K562 (cell line): ENCODE results near the gene DPAGT1. TPM values are rescaled to one million over a fixed set of nuclear protein-coding genes. Genes with fewer than 3 reads are reported as not detected.
A peak's percentile ranks its signal among the peaks of the same experiment; 100 is the strongest.

Experiments
- ATAC-seq: fragments of 200-7000 bp; cut with Tn5 transposase; 3 replicates; pipeline ENCODE4 v1.9.1; 2020; ENCODE audit warnings: moderate library complexity
- BruUV-seq: library from RNA; stranded (reverse); fragments of 400-500 nt; replicated peaks from 2 replicates; lab custom pipeline; 2021; lab: Mats Ljungman, UMichigan
- CTCF ChIA-PET: fragments of 300-600 bp; formaldehyde crosslinking; extraction: SDS; loops from one replicate; lab custom pipeline; 2021; ENCODE audit warnings: low intra/inter-chr PET ratio; lab: Yijun Ruan, JAX
- POLR2A ChIA-PET: fragments of 300-600, 350-650 bp; sonication (Branson Sonifier 250); formaldehyde crosslinking; extraction: SDS; loops from one replicate; lab custom pipeline; 2021; ENCODE audit warnings: antibody characterized with exemption, inconsistent platforms; lab: Yijun Ruan, JAX
- DNase-seq, 4 experiments: peaks; one replicate each; pipeline versions ENCODE4 v3.0.0 to v3.0.0-alpha.2; 2011 to 2018; ENCODE audit warnings: low spot score in 3 of 4, mixed read lengths in 3 of 4; ENCODE audit errors: extremely low read depth in 1 of 4
- FAIRE-seq: peaks from 2 replicates; lab custom pipeline; 2011; peaks lifted over from hg19 to GRCh38; lab: Jason Lieb, UNC
- H2AFZ ChIP-seq: 2 replicates; pipeline ENCODE4 v1.6.0; 2011; ENCODE audit warnings: low read depth, low read length, control low read depth, inconsistent platforms
- H3K27ac ChIP-seq: fragments of 200-600 bp; 3 replicates; pipeline ENCODE4 v1.8.0; 2011; ENCODE audit warnings: low read depth, mild to moderate bottlenecking, control low read depth, inconsistent platforms, low read length, moderate library complexity, mixed read lengths; ENCODE audit errors: extremely low read depth
- H3K27me3 ChIP-seq, 2 experiments: fragments of 300-600 bp in 1 of 2; 2 replicates in 1 of 2; 3 replicates in 1 of 2; pipeline versions ENCODE4 v1.6.0 to v1.8.0; 2011; ENCODE audit warnings: inconsistent platforms in 2 of 2, low read length in 2 of 2, mild to moderate bottlenecking in 1 of 2, mixed read lengths in 1 of 2, moderate library complexity in 1 of 2; ENCODE audit not compliant: control insufficient read depth in 2 of 2, insufficient read depth in 2 of 2
- H3K36me3 ChIP-seq: fragments of 300-600 bp; 3 replicates; pipeline ENCODE4 v1.8.0; 2011; ENCODE audit warnings: mild to moderate bottlenecking, low read length, inconsistent platforms; ENCODE audit not compliant: control insufficient read depth, insufficient read depth
- H3K4me1 ChIP-seq, 2 experiments: fragments of 200-600 bp in 1 of 2; replicated peaks in 1 of 2; 2 replicates in 1 of 2; 3 replicates in 1 of 2; pipeline versions ENCODE4 v1.5.1 to v1.8.0; 2011; ENCODE audit warnings: inconsistent platforms in 2 of 2, low read length in 2 of 2, mild to moderate bottlenecking in 1 of 2, mixed read lengths in 1 of 2, moderate library complexity in 1 of 2; ENCODE audit not compliant: control insufficient read depth in 2 of 2, insufficient read depth in 2 of 2
- H3K4me2 ChIP-seq: 2 replicates; pipeline ENCODE4 v1.6.1; 2011; ENCODE audit warnings: low read length, control low read depth, inconsistent platforms, mixed read lengths; ENCODE audit not compliant: insufficient read depth
- H3K4me3 ChIP-seq: fragments of 200-600 bp; sonication (generic), shearing (Covaris generic); 2 replicates; pipeline ENCODE4 v1.5.1; 2016; ENCODE audit warnings: control low read depth, inconsistent platforms
- H3K79me2 ChIP-seq: fragments of 200-600 bp; 3 replicates; pipeline ENCODE4 v1.8.0; 2011; ENCODE audit warnings: low read length, inconsistent platforms; ENCODE audit not compliant: control insufficient read depth, insufficient read depth
- H3K9ac ChIP-seq, 2 experiments: 2 replicates each; pipeline versions ENCODE4 v1.6.0 to v1.6.1; 2011; ENCODE audit warnings: low read depth in 2 of 2, low read length in 2 of 2, control low read depth in 1 of 2, inconsistent platforms in 1 of 2, mild to moderate bottlenecking in 1 of 2, mixed read lengths in 1 of 2; ENCODE audit not compliant: insufficient read depth in 1 of 2
- H3K9me1 ChIP-seq: one replicate; pipeline ENCODE4 v1.6.0; 2011; ENCODE audit warnings: inconsistent platforms, mild to moderate bottlenecking, low read length, moderate library complexity; ENCODE audit not compliant: control insufficient read depth, insufficient read depth
- H3K9me3 ChIP-seq: replicated peaks from 2 replicates; pipeline ENCODE4 v1.5.1; 2011; ENCODE audit warnings: low read depth, low read length, inconsistent platforms; ENCODE audit not compliant: control insufficient read depth, insufficient read depth
- H4K20me1 ChIP-seq: replicated peaks from 2 replicates; pipeline ENCODE4 v1.6.1; 2011; ENCODE audit warnings: low read length, inconsistent platforms, mixed read lengths; ENCODE audit not compliant: control insufficient read depth, insufficient read depth
- ARID3B ChIP-seq: fragments of 250-450 bp; sonication (Bioruptor Pico); IDR thresholded peaks from 2 replicates; pipeline ENCODE4 v1.4.0; 2020; ENCODE audit warnings: borderline replicate concordance
- GTF2F1 ChIP-seq: IDR thresholded peaks from 2 replicates; pipeline ENCODE4 v1.6.1; 2011; ENCODE audit warnings: low read depth, low read length, improper control_type of control experiment
- HDAC2 ChIP-seq: fragments of 450-650 bp; IDR thresholded peaks from 2 replicates; pipeline ENCODE4 v1.6.1; 2016; ENCODE audit warnings: mild to moderate bottlenecking
- KLF1 ChIP-seq: fragments of 450-650 bp; IDR thresholded peaks from 2 replicates; pipeline ENCODE4 v1.6.1; 2016; ENCODE audit warnings: missing genetic modification characterization, missing compliant biosample characterization
- PBX2 ChIP-seq, 2 experiments: IDR thresholded peaks in 1 of 2; conservative IDR thresholded peaks in 1 of 2; 2 replicates each; pipeline ENCODE4 v1.6.1; 2016; ENCODE audit warnings: low read depth in 2 of 2, mild to moderate bottlenecking in 1 of 2, missing compliant biosample characterization in 1 of 2, missing genetic modification characterization in 1 of 2, moderate library complexity in 1 of 2
- PML ChIP-seq: IDR thresholded peaks from 2 replicates; pipeline ENCODE4 v1.6.1; 2012; ENCODE audit warnings: low read length, inconsistent platforms
- ZNF239 ChIP-seq: fragments of 250-450 bp; sonication (Bioruptor Pico); IDR thresholded peaks from 2 replicates; pipeline ENCODE4 v1.4.0; 2020; ENCODE audit warnings: mild to moderate bottlenecking
- ZNF395 ChIP-seq: fragments of 200-800 bp; sonication (Bioruptor generic); IDR thresholded peaks from 2 replicates; pipeline ENCODE4 v1.6.1; 2017; ENCODE audit warnings: missing genetic modification characterization, missing compliant biosample characterization
- WGBS: fragments of 100-300 bp; shearing (Covaris generic); methylation state at CpG from one replicate; pipeline ENCODE4 v1.1.6; 2016; ENCODE audit warnings: low coverage, mixed read lengths; ENCODE audit not compliant: insufficient coverage; ENCODE audit errors: missing lambda C conversion rate; 5-methylcytosine and 5-hydroxymethylcytosine counted together
- in situ Hi-C: fragments of 300-500 bp; cut with MboI; formaldehyde crosslinking; loops from 4 replicates; pipeline ENCODE4 v1.15.0; 2018; ENCODE audit warnings: inconsistent platforms, mixed read lengths
- intact Hi-C: fragments of 100-400 bp; cut with micrococcal nuclease; formaldehyde crosslinking; loops from 2 replicates; pipeline ENCODE4 v1.14.2; 2022
- polyA plus RNA-seq, 8 experiments: library from polyadenylated mRNA; depleted of rRNA in 4 of 8; stranded (reverse) in 5 of 8; unstranded in 3 of 8; fragments of >200 nt; fragmentation: Nextera tagmentation in 2 of 8; fragmentation: Illumina TruSeq in 1 of 8; extraction: Ambion mirVana in 2 of 8; extraction: Trizol in 1 of 8; gene quantifications; 2 replicates each; pipeline versions ENCODE4 v1.2.1 to v1.2.3, GENCODE V29; 2011 to 2014; ENCODE audit warnings: inconsistent platforms in 1 of 8, missing spikeins in 1 of 8
- total RNA-seq, 7 experiments: library from RNA; depleted of rRNA in 6 of 7; stranded (reverse); fragments of >200 nt in 6 of 7; fragmentation: Illumina TruSeq in 2 of 7; extraction: Trizol in 2 of 7; gene quantifications; 2 replicates each; pipeline versions ENCODE4 v1.2.1 to v1.2.3, GENCODE V29; 2011 to 2021; ENCODE audit warnings: low replicate concordance in 1 of 7
- TF ChIP-seq, protein P1 (sequence below): fragments of 250-450 bp; sonication (Bioruptor Pico); IDR thresholded peaks from 2 replicates; pipeline ENCODE4 v1.8.0; 2021; ENCODE audit warnings: moderate library complexity, mild to moderate bottlenecking, inconsistent platforms
- TF ChIP-seq, protein P2 (sequence below): fragments of 450-650 bp; IDR thresholded peaks from 2 replicates; pipeline ENCODE4 v1.6.1; 2016; ENCODE audit warnings: mild to moderate bottlenecking

DPAGT1 gene
- total and polyA plus RNA-seq, 9 of the 15 experiments (the other 6 are each of a cell fraction or from before 2014, with no cell fraction given): 29.9 to 135 (median 85.0) TPM

DNA sequence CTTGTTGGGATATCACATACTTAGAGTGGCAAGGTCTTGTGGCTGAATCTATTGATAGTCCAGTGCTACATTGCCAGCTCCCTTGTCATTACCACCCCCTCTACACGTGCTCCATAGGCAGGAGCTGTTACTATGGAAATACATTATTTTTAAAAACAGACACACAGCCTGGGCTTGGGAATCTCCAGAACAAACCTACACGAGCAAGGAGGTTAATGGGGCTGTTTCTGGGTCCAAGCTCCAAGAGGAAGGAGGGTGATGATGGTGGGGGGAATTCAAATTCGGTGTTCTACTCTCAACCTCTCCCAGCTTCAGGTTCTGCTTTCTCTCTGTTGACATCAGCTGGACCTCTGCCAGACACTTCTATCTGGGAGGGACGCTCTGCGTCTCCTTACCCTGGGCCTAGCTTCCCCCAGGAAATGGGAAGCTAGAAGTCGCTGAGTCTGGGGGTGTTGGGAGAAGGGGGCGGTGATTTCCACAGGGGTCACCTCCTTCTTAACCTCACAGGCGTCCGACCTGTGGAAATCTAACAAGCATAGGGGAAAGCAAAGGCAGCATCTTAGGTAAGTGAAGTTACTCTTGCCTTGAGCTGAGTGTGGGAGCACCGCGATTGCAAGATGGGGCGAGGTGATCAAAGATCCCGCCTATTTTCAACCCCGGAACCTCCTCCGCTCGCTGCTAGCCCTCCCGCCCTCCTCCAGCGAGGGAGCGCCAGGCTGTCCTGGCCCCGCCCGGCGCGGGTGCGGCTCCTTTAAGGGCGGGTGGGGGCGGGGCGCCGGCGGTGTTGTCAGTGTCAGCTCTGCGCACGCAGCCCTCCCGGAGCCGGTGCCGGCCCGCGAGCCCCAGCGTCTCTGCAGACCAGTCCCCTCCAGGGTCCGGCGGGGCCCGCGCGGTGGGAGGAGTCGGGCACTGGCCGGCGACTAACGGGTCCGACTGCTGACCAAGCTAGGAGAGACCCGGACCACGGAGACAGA, 5.2 kb upstream of the DPAGT1 start, which contains the start of gene C2CD2L:
TSS of gene C2CD2L (plus strand) at position 781 of the 974 bp plus-strand sequence. CDS start 398 bp downstream, outside the sequence.
- peaks cover 31% of the 10 kb centered on the region; the same call in 2 of the 3 replicates for H3K36me3 ChIP-seq
- H3K9me3 ChIP-seq: no peaks in the 10 kb centered on the region
- 1% methylated on average over 20 of the region's 49 CpGs for WGBS
- H3K4me3 ChIP-seq: peak within 1 kb of the TSS; percentile 94
- ATAC-seq (peak; percentile 91), FAIRE-seq (peak; percentile 78), DNase-seq (peak; percentile 94 to 98 (median 96))
- H2AFZ ChIP-seq: peak within 1 kb of the TSS; percentile 81
- H3K9me1 ChIP-seq: no peaks in the 10 kb centered on the region
- ChIA-PET CTCF (interaction anchor here (1.0 to 1.2 kb wide), 2 partner anchors 90 to 217 kb away, joined by 3 read pairs; no protein-coding TSS in a partner anchor), POLR2A (interaction anchor here (0.6 to 5.8 kb wide), 26 partner anchors 9 to 759 kb away, joined by 3 to 75 read pairs (median 4); partner anchors contain the start of genes HMBS, RPS25 and TRAPPC4)
- H4K20me1 ChIP-seq: peaks cover 16% of the 10 kb centered on the region
- no peaks in the 10 kb centered on the region for H3K27me3 ChIP-seq
- peaks cover 48% of the 10 kb centered on the region for H3K79me2 ChIP-seq
- TSS peak; percentile 69 for BruUV-seq
- peak within 1 kb of the TSS; percentile 83 for H3K27ac ChIP-seq
- peak within 1 kb of the TSS; percentile 99 for H3K4me2 ChIP-seq
- in situ Hi-C loops: no loop called here
- H3K9ac ChIP-seq: peak within 1 kb of the TSS; percentile 71 to 94
- H3K4me1 ChIP-seq: peaks cover 39 to 44% of the 10 kb centered on the region in 2 experiments
- intact Hi-C loops: loop anchor here (5.0 kb wide), 1 partner anchor 270 kb away; no protein-coding TSS in a partner anchor
- TF ChIP-seq PBX2 (CRISPR knock-in tag; IDR thresholded peaks at IDR 0.05; ENCODE audit: low read depth): no peak
- peak; percentile 47; the same call in 1 of the 2 replicates for TF ChIP-seq PBX2 (tag; conservative IDR thresholded peaks at IDR 0.05; ENCODE audit: low read depth)
- peak; percentile 81 for TF ChIP-seq HDAC2
- TF ChIP-seq ZNF239 (CRISPR knock-in tag): no peak
- TF ChIP-seq KLF1 (tag): no peak
- TF ChIP-seq, protein P1, sequence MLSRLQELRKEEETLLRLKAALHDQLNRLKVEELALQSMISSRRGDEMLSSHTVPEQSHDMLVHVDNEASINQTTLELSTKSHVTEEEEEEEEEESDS (CRISPR knock-in tag): no peak
- TF ChIP-seq PML: peak; percentile 61; the same call in 1 of the 2 replicates
- TF ChIP-seq, protein P2, sequence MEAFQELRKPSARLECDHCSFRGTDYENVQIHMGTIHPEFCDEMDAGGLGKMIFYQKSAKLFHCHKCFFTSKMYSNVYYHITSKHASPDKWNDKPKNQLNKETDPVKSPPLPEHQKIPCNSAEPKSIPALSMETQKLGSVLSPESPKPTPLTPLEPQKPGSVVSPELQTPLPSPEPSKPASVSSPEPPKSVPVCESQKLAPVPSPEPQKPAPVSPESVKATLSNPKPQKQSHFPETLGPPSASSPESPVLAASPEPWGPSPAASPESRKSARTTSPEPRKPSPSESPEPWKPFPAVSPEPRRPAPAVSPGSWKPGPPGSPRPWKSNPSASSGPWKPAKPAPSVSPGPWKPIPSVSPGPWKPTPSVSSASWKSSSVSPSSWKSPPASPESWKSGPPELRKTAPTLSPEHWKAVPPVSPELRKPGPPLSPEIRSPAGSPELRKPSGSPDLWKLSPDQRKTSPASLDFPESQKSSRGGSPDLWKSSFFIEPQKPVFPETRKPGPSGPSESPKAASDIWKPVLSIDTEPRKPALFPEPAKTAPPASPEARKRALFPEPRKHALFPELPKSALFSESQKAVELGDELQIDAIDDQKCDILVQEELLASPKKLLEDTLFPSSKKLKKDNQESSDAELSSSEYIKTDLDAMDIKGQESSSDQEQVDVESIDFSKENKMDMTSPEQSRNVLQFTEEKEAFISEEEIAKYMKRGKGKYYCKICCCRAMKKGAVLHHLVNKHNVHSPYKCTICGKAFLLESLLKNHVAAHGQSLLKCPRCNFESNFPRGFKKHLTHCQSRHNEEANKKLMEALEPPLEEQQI: no peak
- TF ChIP-seq GTF2F1: no peak
- TF ChIP-seq ARID3B (CRISPR knock-in tag): no peak
- TF ChIP-seq ZNF395 (CRISPR knock-in tag): peak; percentile 73
